GM12878 (cell line): Measurements from ENCODE around the gene DEFB114.

Source experiments
- FOXK2 ChIP-seq: fragments of 450-650 bp; IDR thresholded peaks from 2 replicates; pipeline ENCODE4 v1.6.1; 2017; ENCODE audit warnings: mild to moderate bottlenecking, moderate library complexity
- REST ChIP-seq: IDR thresholded peaks from 2 replicates; pipeline ENCODE4 v1.6.1; 2012; ENCODE audit warnings: mild to moderate bottlenecking, low read depth, low read length
- ZBTB33 ChIP-seq: fragments of 450-650 bp; IDR thresholded peaks from 2 replicates; pipeline ENCODE4 v1.6.1; 2017; ENCODE audit warnings: mild to moderate bottlenecking
- ZZZ3 ChIP-seq: IDR thresholded peaks from 2 replicates; pipeline ENCODE4 v1.6.1; 2011; ENCODE audit warnings: low read depth; ENCODE audit not compliant: control insufficient read depth, insufficient read length
- TF ChIP-seq, protein P1 (sequence below): fragments of 450-650 bp; IDR thresholded peaks from 2 replicates; pipeline ENCODE4 v1.6.1; 2016; ENCODE audit warnings: mild to moderate bottlenecking, moderate library complexity, borderline replicate concordance
- TF ChIP-seq, protein P2 (sequence below), 3 experiments: IDR thresholded peaks in 2 of 3; conservative IDR thresholded peaks in 1 of 3; 2 replicates each; pipeline ENCODE4 v1.5.1; 2011; ENCODE audit warnings: low read depth in 3 of 3, low read length in 3 of 3, mild to moderate bottlenecking in 3 of 3, control low read depth in 2 of 3, moderate library complexity in 2 of 3, inconsistent platforms in 1 of 3, mixed read lengths in 1 of 3; ENCODE audit not compliant: control insufficient read depth in 2 of 3, insufficient read depth in 1 of 3; ENCODE audit errors: extremely low read depth in 1 of 3

- TF ChIP-seq, protein P1, sequence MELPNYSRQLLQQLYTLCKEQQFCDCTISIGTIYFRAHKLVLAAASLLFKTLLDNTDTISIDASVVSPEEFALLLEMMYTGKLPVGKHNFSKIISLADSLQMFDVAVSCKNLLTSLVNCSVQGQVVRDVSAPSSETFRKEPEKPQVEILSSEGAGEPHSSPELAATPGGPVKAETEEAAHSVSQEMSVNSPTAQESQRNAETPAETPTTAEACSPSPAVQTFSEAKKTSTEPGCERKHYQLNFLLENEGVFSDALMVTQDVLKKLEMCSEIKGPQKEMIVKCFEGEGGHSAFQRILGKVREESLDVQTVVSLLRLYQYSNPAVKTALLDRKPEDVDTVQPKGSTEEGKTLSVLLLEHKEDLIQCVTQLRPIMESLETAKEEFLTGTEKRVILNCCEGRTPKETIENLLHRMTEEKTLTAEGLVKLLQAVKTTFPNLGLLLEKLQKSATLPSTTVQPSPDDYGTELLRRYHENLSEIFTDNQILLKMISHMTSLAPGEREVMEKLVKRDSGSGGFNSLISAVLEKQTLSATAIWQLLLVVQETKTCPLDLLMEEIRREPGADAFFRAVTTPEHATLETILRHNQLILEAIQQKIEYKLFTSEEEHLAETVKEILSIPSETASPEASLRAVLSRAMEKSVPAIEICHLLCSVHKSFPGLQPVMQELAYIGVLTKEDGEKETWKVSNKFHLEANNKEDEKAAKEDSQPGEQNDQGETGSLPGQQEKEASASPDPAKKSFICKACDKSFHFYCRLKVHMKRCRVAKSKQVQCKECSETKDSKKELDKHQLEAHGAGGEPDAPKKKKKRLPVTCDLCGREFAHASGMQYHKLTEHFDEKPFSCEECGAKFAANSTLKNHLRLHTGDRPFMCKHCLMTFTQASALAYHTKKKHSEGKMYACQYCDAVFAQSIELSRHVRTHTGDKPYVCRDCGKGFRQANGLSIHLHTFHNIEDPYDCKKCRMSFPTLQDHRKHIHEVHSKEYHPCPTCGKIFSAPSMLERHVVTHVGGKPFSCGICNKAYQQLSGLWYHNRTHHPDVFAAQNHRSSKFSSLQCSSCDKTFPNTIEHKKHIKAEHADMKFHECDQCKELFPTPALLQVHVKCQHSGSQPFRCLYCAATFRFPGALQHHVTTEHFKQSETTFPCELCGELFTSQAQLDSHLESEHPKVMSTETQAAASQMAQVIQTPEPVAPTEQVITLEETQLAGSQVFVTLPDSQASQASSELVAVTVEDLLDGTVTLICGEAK, result no peak
- TF ChIP-seq, protein P2, sequence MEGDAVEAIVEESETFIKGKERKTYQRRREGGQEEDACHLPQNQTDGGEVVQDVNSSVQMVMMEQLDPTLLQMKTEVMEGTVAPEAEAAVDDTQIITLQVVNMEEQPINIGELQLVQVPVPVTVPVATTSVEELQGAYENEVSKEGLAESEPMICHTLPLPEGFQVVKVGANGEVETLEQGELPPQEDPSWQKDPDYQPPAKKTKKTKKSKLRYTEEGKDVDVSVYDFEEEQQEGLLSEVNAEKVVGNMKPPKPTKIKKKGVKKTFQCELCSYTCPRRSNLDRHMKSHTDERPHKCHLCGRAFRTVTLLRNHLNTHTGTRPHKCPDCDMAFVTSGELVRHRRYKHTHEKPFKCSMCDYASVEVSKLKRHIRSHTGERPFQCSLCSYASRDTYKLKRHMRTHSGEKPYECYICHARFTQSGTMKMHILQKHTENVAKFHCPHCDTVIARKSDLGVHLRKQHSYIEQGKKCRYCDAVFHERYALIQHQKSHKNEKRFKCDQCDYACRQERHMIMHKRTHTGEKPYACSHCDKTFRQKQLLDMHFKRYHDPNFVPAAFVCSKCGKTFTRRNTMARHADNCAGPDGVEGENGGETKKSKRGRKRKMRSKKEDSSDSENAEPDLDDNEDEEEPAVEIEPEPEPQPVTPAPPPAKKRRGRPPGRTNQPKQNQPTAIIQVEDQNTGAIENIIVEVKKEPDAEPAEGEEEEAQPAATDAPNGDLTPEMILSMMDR (IDR thresholded peaks at IDR 0.05 in 2 of 3, conservative IDR thresholded peaks at IDR 0.05 in 1 of 3; ENCODE audit: control insufficient read depth in 2 of 3, extremely low read depth in 1 of 3, insufficient read depth in 1 of 3, low read depth in 3 of 3, low read length in 3 of 3), result no peak
- no peak for TF ChIP-seq ZZZ3
- no peak for TF ChIP-seq REST
- no peak for TF ChIP-seq ZBTB33
- no peak for TF ChIP-seq FOXK2
Measured at GRCh38 chr6:49937017-49937416, 26.9 kb downstream of the DEFB114 start.
